IPS-20b (cell line): ENCODE results near the gene TPI1.
A peak's percentile ranks its signal among the peaks of the same experiment; 100 is the strongest.

ENCODE experiments used
- H3K27ac ChIP-seq: one replicate; pipeline ENCODE4 v1.5.1; 2013; ENCODE audit warnings: low read length
- H3K27me3 ChIP-seq: 2 replicates; pipeline ENCODE4 v1.6.1; 2013; ENCODE audit warnings: mild to moderate bottlenecking, low read length, inconsistent platforms; ENCODE audit not compliant: insufficient read depth
- H3K36me3 ChIP-seq: 2 replicates; pipeline ENCODE4 v1.6.1; 2013; ENCODE audit warnings: low read depth, mild to moderate bottlenecking, inconsistent platforms, low read length, moderate library complexity; ENCODE audit not compliant: insufficient read depth
- H3K4me1 ChIP-seq: 2 replicates; pipeline ENCODE4 v1.6.1; 2013; ENCODE audit warnings: mild to moderate bottlenecking, control low read depth, inconsistent platforms, low read length, moderate library complexity; ENCODE audit not compliant: insufficient read depth
- H3K4me3 ChIP-seq: 2 replicates; pipeline ENCODE4 v1.5.1; 2013; ENCODE audit warnings: mild to moderate bottlenecking, low read length, inconsistent platforms
- H3K9ac ChIP-seq: 2 replicates; pipeline ENCODE4 v1.6.1; 2013; ENCODE audit warnings: low read depth, mild to moderate bottlenecking, inconsistent platforms, low read length, moderate library complexity
- H3K9me3 ChIP-seq: 2 replicates; pipeline ENCODE4 v1.6.1; 2013; ENCODE audit warnings: mild to moderate bottlenecking, low read depth, low read length, inconsistent platforms; ENCODE audit not compliant: insufficient read depth

TPI1 gene

GRCh38 chr12:6830286-6830890 is 36.9 kb upstream of the TPI1 start:
- H3K4me3 ChIP-seq = peak overlapping the region; percentile 95; the same call in 1 of the 2 replicates

GRCh38 chr12:6830999-6831398 is 36.3 kb upstream of the TPI1 start:
- Histone ChIP-seq H3K36me3 (peaks cover 51% of the 10 kb centered on the region), H3K27ac (no peak overlapping the region), H3K4me3 (no peak overlapping the region), H3K27me3 (peaks cover 6% of the 10 kb centered on the region; the same call in 1 of the 2 replicates), H3K9me3 (no peaks in the 10 kb centered on the region), H3K4me1 (peaks cover 8% of the 10 kb centered on the region; the same call in 1 of the 2 replicates), H3K9ac (no peak overlapping the region)

More at GRCh38 chr12:6830286-6830890, 36.9 kb upstream of the TPI1 start:
- peaks cover 48% of the 10 kb centered on the region for H3K36me3 ChIP-seq
- peaks cover 7% of the 10 kb centered on the region for H3K27me3 ChIP-seq
- H3K4me1 ChIP-seq = peaks cover 10% of the 10 kb centered on the region; the same call in 1 of the 2 replicates
- no peaks in the 10 kb centered on the region for H3K9me3 ChIP-seq
- H3K27ac ChIP-seq = no peak overlapping the region
- H3K9ac ChIP-seq = peak overlapping the region; percentile 94; the same call in 1 of the 2 replicates

DNA sequence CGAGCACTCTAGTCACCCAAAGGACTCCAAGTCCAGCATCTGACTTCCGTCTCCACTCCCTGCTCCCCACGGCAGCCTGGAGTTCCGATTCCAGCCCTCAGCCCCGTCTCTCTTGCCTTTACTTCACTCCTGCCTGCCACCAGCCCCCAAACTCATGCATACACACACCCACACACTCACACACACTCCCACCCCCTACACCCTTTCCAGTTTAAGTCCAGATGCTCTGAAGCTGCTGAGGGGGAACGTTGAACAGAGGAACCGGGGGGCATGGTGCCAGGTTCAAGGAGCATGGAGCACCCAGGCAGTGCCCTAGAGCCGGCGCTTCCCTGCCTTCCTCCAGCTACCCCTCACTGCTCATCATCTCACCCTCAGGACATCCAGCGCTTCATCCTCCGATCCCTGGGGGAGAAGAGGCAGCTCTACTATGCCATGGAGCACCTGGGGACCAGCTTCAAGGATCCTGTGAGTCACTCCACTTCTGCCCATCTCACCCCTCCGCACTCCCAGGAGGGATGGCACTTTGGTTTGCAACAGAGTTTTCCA is 35.8 kb upstream of the TPI1 start:
- Histone ChIP-seq H3K4me3 (no peak overlapping the region), H3K9ac (no peak overlapping the region), H3K27ac (no peak overlapping the region), H3K27me3 (0 out of 2 replicates have a peak, but pooled peaks cover 1% of the 10 kb centered on the region), H3K9me3 (no peaks in the 10 kb centered on the region), H3K36me3 (peaks cover 56% of the 10 kb centered on the region), H3K4me1 (peaks cover 7% of the 10 kb centered on the region; the same call in 1 of the 2 replicates)

GRCh38 chr12:6832125-6832524 is 35.2 kb upstream of the TPI1 start:
- peaks cover 62% of the 10 kb centered on the region for H3K36me3 ChIP-seq
- no peak overlapping the region for H3K4me3 ChIP-seq
- no peaks in the 10 kb centered on the region for H3K27me3 ChIP-seq
- no peaks in the 10 kb centered on the region for H3K9me3 ChIP-seq
- H3K27ac ChIP-seq = no peak overlapping the region
- no peak overlapping the region for H3K9ac ChIP-seq
- peaks cover 5% of the 10 kb centered on the region; the same call in 1 of the 2 replicates for H3K4me1 ChIP-seq

GRCh38 chr12:6833189-6833890 is 34.0 kb upstream of the TPI1 start:
- Histone ChIP-seq H3K4me3 (no peak overlapping the region), H3K9ac (no peak overlapping the region), H3K27me3 (no peaks in the 10 kb centered on the region), H3K27ac (no peak overlapping the region), H3K36me3 (peaks cover 74% of the 10 kb centered on the region), H3K4me1 (peaks cover 3% of the 10 kb centered on the region; the same call in 1 of the 2 replicates), H3K9me3 (no peaks in the 10 kb centered on the region)

- Histone ChIP-seq H3K36me3 (peaks cover 83% of the 10 kb centered on the region), H3K27me3 (no peaks in the 10 kb centered on the region), H3K4me3 (no peak overlapping the region), H3K9ac (no peak overlapping the region), H3K4me1 (peaks cover 3% of the 10 kb centered on the region; the same call in 1 of the 2 replicates), H3K27ac (no peak overlapping the region), H3K9me3 (no peaks in the 10 kb centered on the region)
These were observed 33.1 kb upstream of the TPI1 start for GRCh38 chr12:6834254-6834653.

DNA sequence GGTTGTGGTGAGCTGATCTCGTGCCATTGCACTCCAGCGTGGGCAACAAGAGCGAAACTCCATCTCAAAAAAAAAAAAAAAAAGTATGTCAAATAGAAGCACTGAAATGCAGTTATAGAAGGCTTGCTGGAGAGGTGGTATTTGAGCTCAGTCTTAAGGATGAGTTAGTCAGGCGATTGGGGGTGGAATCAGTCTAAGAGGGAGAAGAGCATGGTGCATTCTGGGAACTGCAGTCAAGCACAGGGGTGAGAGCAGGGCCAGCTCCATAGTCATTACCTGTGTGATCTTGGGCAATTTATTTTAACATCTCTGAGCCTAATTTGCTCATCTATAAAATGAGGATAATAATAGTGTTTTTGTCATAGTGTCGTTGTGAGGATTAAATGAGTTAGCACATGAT is 32.5 kb upstream of the TPI1 start:
- Histone ChIP-seq H3K9ac (no peak overlapping the region), H3K9me3 (no peaks in the 10 kb centered on the region), H3K36me3 (peaks cover 88% of the 10 kb centered on the region), H3K4me3 (no peak overlapping the region), H3K27me3 (no peaks in the 10 kb centered on the region), H3K27ac (no peak overlapping the region), H3K4me1 (peaks cover 3% of the 10 kb centered on the region; the same call in 1 of the 2 replicates)

DNA sequence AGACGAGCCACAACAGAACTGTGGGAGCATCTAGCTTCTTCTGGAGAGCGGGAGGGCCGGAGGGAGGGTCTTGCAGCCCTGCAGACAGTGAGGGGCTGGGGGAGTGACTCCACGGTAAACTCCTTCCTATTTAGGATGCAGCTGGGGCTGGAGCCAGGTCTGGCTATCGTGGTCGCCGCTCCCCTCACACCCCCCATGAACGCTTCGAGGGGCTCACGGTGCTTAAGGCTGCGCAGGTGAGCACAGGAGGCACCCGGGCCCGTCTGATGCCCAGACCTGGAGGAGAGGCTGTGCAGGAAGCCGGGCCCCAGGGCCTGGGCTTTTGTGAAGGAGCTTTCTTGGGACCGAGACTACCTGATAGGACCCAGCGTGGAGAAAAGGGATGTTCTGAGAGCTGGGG is 30.5 kb upstream of the TPI1 start:
- Histone ChIP-seq H3K27me3 (no peaks in the 10 kb centered on the region), H3K4me1 (0 out of 2 replicates have a peak, but pooled peaks cover 4% of the 10 kb centered on the region), H3K27ac (no peak overlapping the region), H3K9ac (no peak overlapping the region), H3K36me3 (peaks cover 78% of the 10 kb centered on the region), H3K4me3 (no peak overlapping the region), H3K9me3 (no peaks in the 10 kb centered on the region)

DNA sequence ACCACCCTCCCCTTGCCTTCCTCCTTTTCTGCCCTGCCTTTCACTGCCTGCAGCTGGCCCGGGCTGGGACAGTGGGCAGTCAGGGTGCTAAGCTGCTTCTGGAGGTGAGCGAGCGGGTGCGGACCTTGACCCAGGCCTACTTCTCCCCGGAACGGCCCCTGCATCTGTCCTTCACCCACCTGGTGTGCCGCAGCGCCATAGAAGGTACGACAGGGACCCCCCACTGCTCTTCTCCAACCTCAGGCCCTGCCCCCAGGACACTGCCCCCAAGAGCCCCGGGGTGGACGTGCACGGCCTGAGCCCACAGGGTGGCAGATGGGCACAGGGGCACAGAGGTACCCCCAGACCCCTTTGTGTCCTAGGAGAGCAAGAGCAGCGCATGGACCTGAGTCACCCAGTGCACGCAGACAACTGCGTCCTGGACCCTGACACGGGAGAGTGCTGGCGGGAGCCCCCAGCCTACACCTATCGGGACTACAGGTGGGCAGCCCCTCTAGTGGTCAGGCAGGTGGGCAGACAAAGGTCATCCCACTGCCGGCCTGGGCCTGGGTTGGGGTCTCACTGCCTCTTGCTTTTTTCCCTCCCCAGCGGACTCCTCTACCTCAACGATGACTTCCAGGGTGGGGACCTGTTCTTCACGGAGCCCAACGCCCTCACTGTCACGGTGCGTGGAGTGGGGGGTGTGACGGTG is 29.8 kb upstream of the TPI1 start:
- peaks cover 79% of the 10 kb centered on the region for H3K36me3 ChIP-seq
- no peaks in the 10 kb centered on the region for H3K27me3 ChIP-seq
- H3K9me3 ChIP-seq = no peaks in the 10 kb centered on the region
- H3K9ac ChIP-seq = no peak overlapping the region
- H3K4me1 ChIP-seq = 0 out of 2 replicates have a peak, but pooled peaks cover 4% of the 10 kb centered on the region
- no peak overlapping the region for H3K4me3 ChIP-seq
- H3K27ac ChIP-seq = no peak overlapping the region

GRCh38 chr12:6838854-6839253 is 28.5 kb upstream of the TPI1 start:
- no peaks in the 10 kb centered on the region for H3K9me3 ChIP-seq
- H3K9ac ChIP-seq = no peak overlapping the region
- H3K4me3 ChIP-seq = no peak overlapping the region
- peaks cover 83% of the 10 kb centered on the region for H3K36me3 ChIP-seq
- no peak overlapping the region for H3K27ac ChIP-seq
- H3K4me1 ChIP-seq = 0 out of 2 replicates have a peak, but pooled peaks cover 4% of the 10 kb centered on the region
- H3K27me3 ChIP-seq = no peaks in the 10 kb centered on the region

GRCh38 chr12:6839482-6840201 is 27.7 kb upstream of the TPI1 start:
- H3K27me3 ChIP-seq = no peaks in the 10 kb centered on the region
- no peak overlapping the region for H3K4me3 ChIP-seq
- 0 out of 2 replicates have a peak, but pooled peaks cover 4% of the 10 kb centered on the region for H3K4me1 ChIP-seq
- no peak overlapping the region for H3K9ac ChIP-seq
- peaks cover 81% of the 10 kb centered on the region for H3K36me3 ChIP-seq
- H3K27ac ChIP-seq = no peak overlapping the region
- no peaks in the 10 kb centered on the region for H3K9me3 ChIP-seq
